T-helper 2 cell treated with Interferon-gamma antibody and Interleukin-4, amounts not matched to agents 100 ng/mL and 5 ng/mL, for 36 hours (primary cell): ENCODE data around the gene CATSPERD. TPM values are rescaled to one million over a fixed set of nuclear protein-coding genes. Genes with fewer than 3 reads are reported as not detected.

ENCODE experiments used
- intact Hi-C: fragments of 100-400 bp; cut with micrococcal nuclease; formaldehyde crosslinking; loops from one replicate; pipeline ENCODE4 v1.15.1; 2023
- total RNA-seq: library from RNA; stranded (reverse); gene quantifications from 2 replicates; pipeline ENCODE4 v1.2.3, GENCODE V29; 2022

CATSPERD gene
- total RNA-seq, 1 donor from 2014 or later = not detected

GRCh38 chr19:5823579-5824281, 103.3 kb downstream of the CATSPERD start:
- intact Hi-C loops = no loop called here

- intact Hi-C loops = no loop called here
Observed at GRCh38 chr19:5824751-5825150, 104.3 kb downstream of the CATSPERD start.

- intact Hi-C loops = no loop called here
Observed at GRCh38 chr19:5825178-5825577, 104.7 kb downstream of the CATSPERD start.

GRCh38 chr19:5826531-5827341, 106.3 kb downstream of the CATSPERD start:
- intact Hi-C loops = no loop called here

DNA sequence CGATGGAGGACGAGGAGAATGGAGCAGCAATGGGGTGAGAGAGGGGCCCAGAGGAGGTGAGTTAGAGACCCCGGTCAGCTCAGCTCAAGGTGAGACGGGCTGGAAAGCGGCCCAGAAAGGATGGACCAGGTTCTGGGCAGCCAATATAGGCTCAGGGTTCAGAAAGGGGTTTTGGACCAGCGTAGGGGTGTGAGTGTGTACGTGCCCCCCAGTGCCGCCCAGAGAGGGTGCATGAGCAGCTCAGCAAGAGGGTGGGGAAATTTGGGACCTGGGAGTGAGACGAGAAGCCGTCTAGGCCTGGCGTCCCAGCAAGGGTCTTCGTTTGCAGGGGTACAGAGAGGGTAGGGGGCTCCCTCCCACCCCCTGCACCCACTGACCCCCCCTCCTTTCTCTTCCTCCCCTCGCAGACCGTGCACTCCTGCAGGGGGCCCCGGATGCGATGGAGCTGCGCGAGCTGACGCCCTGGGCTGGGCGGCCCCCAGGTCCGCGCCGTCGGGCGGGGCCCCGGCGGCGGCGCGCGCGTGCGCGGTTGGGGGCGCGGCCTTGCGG, 107.0 kb downstream of the CATSPERD start:
- intact Hi-C loops = no loop called here

DNA sequence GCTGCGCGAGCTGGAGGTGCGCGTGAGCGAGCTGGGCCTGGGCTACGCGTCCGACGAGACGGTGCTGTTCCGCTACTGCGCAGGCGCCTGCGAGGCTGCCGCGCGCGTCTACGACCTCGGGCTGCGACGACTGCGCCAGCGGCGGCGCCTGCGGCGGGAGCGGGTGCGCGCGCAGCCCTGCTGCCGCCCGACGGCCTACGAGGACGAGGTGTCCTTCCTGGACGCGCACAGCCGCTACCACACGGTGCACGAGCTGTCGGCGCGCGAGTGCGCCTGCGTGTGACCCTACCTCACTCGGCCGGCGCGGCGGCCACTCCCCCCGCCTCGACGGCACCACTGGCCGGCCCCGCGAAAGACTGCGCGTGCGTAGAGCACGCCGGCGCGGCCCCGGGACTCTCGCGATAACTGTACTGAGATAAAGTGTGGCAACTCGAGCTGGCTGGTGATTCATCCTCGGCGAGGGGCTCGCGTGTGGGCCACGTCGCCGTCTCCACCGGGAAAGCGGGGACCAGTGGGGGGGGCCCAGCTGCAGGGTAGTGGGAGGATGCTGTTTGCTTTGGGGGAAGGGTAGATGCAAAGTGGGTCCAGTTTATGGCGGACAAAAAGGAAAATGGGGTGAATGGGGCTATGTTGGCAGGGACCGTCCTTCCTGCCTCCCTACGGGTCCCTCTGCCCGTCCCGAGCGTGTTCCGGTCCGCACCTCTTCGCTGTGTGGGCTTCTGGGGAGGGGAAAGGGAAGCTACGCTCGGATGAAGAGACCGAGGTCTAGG, 107.6 kb downstream of the CATSPERD start:
- intact Hi-C loops = loop anchor here (1.0 to 2.0 kb wide), 5 partner anchors 24 to 151 kb away; partner anchors contain the start of genes CATSPERD, LONP1, RANBP3 and VMAC

Other genes starting within 250 kb of the CATSPERD start
- gene TINCR, start 152.7 kb upstream of the CATSPERD start, total RNA-seq = 0.23 and 0.39 TPM in 2 replicates
- 105 and 108 TPM in 2 replicates for gene SAFB2, start 97.9 kb upstream of the CATSPERD start, total RNA-seq
- gene SAFB, start 97.6 kb upstream of the CATSPERD start, total RNA-seq = 128 TPM in 2 replicates
- 42.5 and 45.4 TPM in 2 replicates for gene MICOS13, start 40.1 kb upstream of the CATSPERD start, total RNA-seq
- 1.1 and 1.5 TPM in 2 replicates for gene HSD11B1L, start 39.6 kb upstream of the CATSPERD start, total RNA-seq
- gene RPL36, start 30.3 kb upstream of the CATSPERD start, total RNA-seq = 841 and 846 TPM in 2 replicates
- 80.4 and 82.7 TPM in 2 replicates for gene LONP1, start 491 bp upstream of the CATSPERD start, total RNA-seq
- 4.5 TPM in 2 replicates for gene PRR22, start 64.1 kb downstream of the CATSPERD start, total RNA-seq
- 54.6 and 56.1 TPM in 2 replicates for gene DUS3L, start 70.5 kb downstream of the CATSPERD start, total RNA-seq
- 0.25 and 0.50 TPM in 2 replicates for gene NRTN, start 84.4 kb downstream of the CATSPERD start, total RNA-seq
- not detected in 2 replicates for gene FUT6, start 119.1 kb downstream of the CATSPERD start, total RNA-seq
- not detected in 2 replicates for gene FUT3, start 130.8 kb downstream of the CATSPERD start, total RNA-seq
- not detected in 2 replicates for gene FUT5, start 149.9 kb downstream of the CATSPERD start, total RNA-seq
- 237 and 250 TPM in 2 replicates for gene NDUFA11, start 183.2 kb downstream of the CATSPERD start, total RNA-seq
- gene VMAC, start 184.2 kb downstream of the CATSPERD start, total RNA-seq = 7.7 and 8.0 TPM in 2 replicates
- 10.6 and 12.9 TPM in 2 replicates for gene CAPS, start 193.6 kb downstream of the CATSPERD start, total RNA-seq